ENCODE measurements around the gene SMYD3. TPM values are rescaled to one million over a fixed set of nuclear protein-coding genes. Genes with fewer than 3 reads are reported as not detected.
"Not testable (repeated sequence)": the region's sequence is repeated elsewhere in the genome, so short reads cannot be mapped to it uniquely, and the experiment has no call there.

The SMYD3 gene
- total RNA-seq, 1 donor from 2014 or later: 20.8 TPM

GRCh38 chr1:245942856-245943255 lies 564.2 kb downstream of the SMYD3 start:
- intact Hi-C loops (cut with micrococcal nuclease): no loop called here
- DNase-seq (no peak), ATAC-seq (ENCODE audit: low read depth) (no peak)
- Mint-ChIP-seq H3K36me3 (ENCODE audit: low read depth) (peaks cover 2% of the 10 kb centered on the region), H3K4me1 (no peaks in the 10 kb centered on the region), H3K9me3 (peaks cover 11% of the 10 kb centered on the region), H3K4me3 (no peak overlapping the region), H3K27me3 (no peaks in the 10 kb centered on the region), H3K27ac (no peak overlapping the region)
- ChIA-PET CTCF (interaction anchor here (0.7 kb wide), 1 partner anchor 790 kb away, joined by 3 read pairs; no protein-coding TSS in a partner anchor), POLR2A (no interaction called here)
- TF ChIP-seq, protein P1, sequence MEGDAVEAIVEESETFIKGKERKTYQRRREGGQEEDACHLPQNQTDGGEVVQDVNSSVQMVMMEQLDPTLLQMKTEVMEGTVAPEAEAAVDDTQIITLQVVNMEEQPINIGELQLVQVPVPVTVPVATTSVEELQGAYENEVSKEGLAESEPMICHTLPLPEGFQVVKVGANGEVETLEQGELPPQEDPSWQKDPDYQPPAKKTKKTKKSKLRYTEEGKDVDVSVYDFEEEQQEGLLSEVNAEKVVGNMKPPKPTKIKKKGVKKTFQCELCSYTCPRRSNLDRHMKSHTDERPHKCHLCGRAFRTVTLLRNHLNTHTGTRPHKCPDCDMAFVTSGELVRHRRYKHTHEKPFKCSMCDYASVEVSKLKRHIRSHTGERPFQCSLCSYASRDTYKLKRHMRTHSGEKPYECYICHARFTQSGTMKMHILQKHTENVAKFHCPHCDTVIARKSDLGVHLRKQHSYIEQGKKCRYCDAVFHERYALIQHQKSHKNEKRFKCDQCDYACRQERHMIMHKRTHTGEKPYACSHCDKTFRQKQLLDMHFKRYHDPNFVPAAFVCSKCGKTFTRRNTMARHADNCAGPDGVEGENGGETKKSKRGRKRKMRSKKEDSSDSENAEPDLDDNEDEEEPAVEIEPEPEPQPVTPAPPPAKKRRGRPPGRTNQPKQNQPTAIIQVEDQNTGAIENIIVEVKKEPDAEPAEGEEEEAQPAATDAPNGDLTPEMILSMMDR (IDR thresholded peaks at IDR 0.05): no peak

GRCh38 chr1:245941771-245942170 lies 565.3 kb downstream of the SMYD3 start:
- H3K27me3 Mint-ChIP-seq, POLR2A ChIA-PET: not testable (repeated sequence)

GRCh38 chr1:245939756-245940345 lies 567.2 kb downstream of the SMYD3 start:
- ChIA-PET CTCF (no interaction called here), POLR2A (no interaction called here)
- intact Hi-C loops (cut with micrococcal nuclease): no loop called here
- H3K27ac Mint-ChIP-seq: no peak overlapping the region
- no peaks in the 10 kb centered on the region for H3K27me3 Mint-ChIP-seq
- DNase-seq (no peak), ATAC-seq (ENCODE audit: low read depth) (no peak)
- no peaks in the 10 kb centered on the region for H3K4me1 Mint-ChIP-seq
- peaks cover 2% of the 10 kb centered on the region for H3K36me3 Mint-ChIP-seq (ENCODE audit: low read depth)
- H3K4me3 Mint-ChIP-seq: no peak overlapping the region
- H3K9me3 Mint-ChIP-seq: peaks cover 3% of the 10 kb centered on the region
- TF ChIP-seq, protein P1 (IDR thresholded peaks at IDR 0.05): no peak

More at GRCh38 chr1:245941771-245942170, 565.3 kb downstream of the SMYD3 start:
- peaks cover 11% of the 10 kb centered on the region for H3K9me3 Mint-ChIP-seq
- H3K27ac Mint-ChIP-seq; H3K4me1 Mint-ChIP-seq; H3K36me3 Mint-ChIP-seq (ENCODE audit: low read depth); DNase-seq; ATAC-seq (ENCODE audit: low read depth); H3K4me3 Mint-ChIP-seq; CTCF ChIA-PET; intact Hi-C loops (cut with micrococcal nuclease): not testable (repeated sequence)

DNA sequence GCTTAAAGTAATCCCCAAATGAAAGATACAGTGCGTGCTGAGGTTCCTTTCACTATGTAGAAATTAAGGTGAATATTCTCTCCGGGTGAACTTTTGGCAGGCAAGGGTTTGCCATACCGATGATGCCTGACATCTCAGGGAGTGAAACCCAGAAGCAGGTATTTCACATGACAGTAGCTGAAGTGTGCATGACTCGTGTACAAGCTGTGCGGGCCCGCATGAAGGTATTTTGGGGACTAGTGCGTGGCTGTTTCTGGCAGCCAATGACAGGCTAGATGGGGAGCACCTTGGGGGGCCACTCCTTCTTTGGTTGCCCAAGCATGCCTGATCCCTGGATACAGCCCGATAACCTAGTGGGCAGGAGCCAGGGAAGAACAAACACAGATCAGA lies 569.0 kb downstream of the SMYD3 start:
- Mint-ChIP-seq H3K27me3 (no peaks in the 10 kb centered on the region), H3K27ac (no peak overlapping the region), H3K9me3 (no peaks in the 10 kb centered on the region), H3K4me3 (no peak overlapping the region), H3K36me3 (ENCODE audit: low read depth) (no peaks in the 10 kb centered on the region), H3K4me1 (no peaks in the 10 kb centered on the region)
- ATAC-seq (ENCODE audit: low read depth) (no peak), DNase-seq (no peak)
- intact Hi-C loops (cut with micrococcal nuclease): no loop called here
- CTCF ChIA-PET: no interaction called here
- TF ChIP-seq, protein P1 (IDR thresholded peaks at IDR 0.05): no peak
- POLR2A ChIA-PET: interaction anchor here (0.7 kb wide), 1 partner anchor 562 kb away, joined by 5 read pairs; no protein-coding TSS in a partner anchor

- TF ChIP-seq, protein P1 (IDR thresholded peaks at IDR 0.05): no peak
- H3K27me3 Mint-ChIP-seq: no peaks in the 10 kb centered on the region
- ATAC-seq (ENCODE audit: low read depth): no peak
- no peak for DNase-seq
- intact Hi-C loops (cut with micrococcal nuclease): no loop called here
- H3K4me1 Mint-ChIP-seq: no peaks in the 10 kb centered on the region
- H3K27ac Mint-ChIP-seq: no peak overlapping the region
- H3K9me3 Mint-ChIP-seq: no peaks in the 10 kb centered on the region
- POLR2A ChIA-PET: no interaction called here
- CTCF ChIA-PET: no interaction called here
- no peaks in the 10 kb centered on the region for H3K36me3 Mint-ChIP-seq (ENCODE audit: low read depth)
- no peak overlapping the region for H3K4me3 Mint-ChIP-seq
Measured at GRCh38 chr1:245937316-245938045, 569.6 kb downstream of the SMYD3 start.
